HG03135 (cell line): ENCODE results near the gene KMT2A.
A peak's percentile ranks its signal among the peaks of the same experiment; 100 is the strongest.
"Not testable (repeated sequence)": the region's sequence is repeated elsewhere in the genome, so short reads cannot be mapped to it uniquely, and the experiment has no call there.

Experiments
- ATAC-seq: cut with Tn5 transposase; IDR thresholded peaks from one replicate; pipeline ENCODE4 v1.9.1; 2021; ENCODE audit warnings: mild to moderate bottlenecking, moderate library complexity; ENCODE audit not compliant: unreplicated experiment

The KMT2A gene

GRCh38 chr11:118531597-118532084, 95.3 kb downstream of the KMT2A start:
- ATAC-seq = no peak

GRCh38 chr11:118532091-118532490, 95.8 kb downstream of the KMT2A start:
- no peak for ATAC-seq

- no peak for ATAC-seq
These were observed 96.8 kb downstream of the KMT2A start for GRCh38 chr11:118532852-118533768.

GRCh38 chr11:118533769-118534729, 97.8 kb downstream of the KMT2A start:
- no peak for ATAC-seq

- no peak for ATAC-seq
These were observed 99.0 kb downstream of the KMT2A start for GRCh38 chr11:118535261-118535660.

- ATAC-seq = no peak
These were observed 100.4 kb downstream of the KMT2A start for GRCh38 chr11:118536726-118537125.

- ATAC-seq = no peak
These were observed 101.2 kb downstream of the KMT2A start for GRCh38 chr11:118537409-118537980.

- no peak for ATAC-seq
These were observed 107.8 kb downstream of the KMT2A start for GRCh38 chr11:118544010-118544646.

GRCh38 chr11:118544647-118545010, 108.3 kb downstream of the KMT2A start:
- ATAC-seq = no peak

- ATAC-seq = no peak
These were observed 109.2 kb downstream of the KMT2A start for GRCh38 chr11:118545533-118545932.

- ATAC-seq = no peak
These were observed 110.8 kb downstream of the KMT2A start for GRCh38 chr11:118547132-118547531.

GRCh38 chr11:118552341-118552740, 116.0 kb downstream of the KMT2A start:
- ATAC-seq = no peak

GRCh38 chr11:118560806-118561205, 124.5 kb downstream of the KMT2A start:
- ATAC-seq = no peak

GRCh38 chr11:118565051-118565450, 128.8 kb downstream of the KMT2A start:
- ATAC-seq = no peak

- no peak for ATAC-seq
These were observed 133.4 kb downstream of the KMT2A start for GRCh38 chr11:118569670-118570069.

GRCh38 chr11:118570787-118571186, 134.5 kb downstream of the KMT2A start:
- ATAC-seq = no peak

GRCh38 chr11:118571701-118572060, 135.4 kb downstream of the KMT2A start:
- ATAC-seq = not testable (repeated sequence)

- peak; percentile 62 for ATAC-seq
These were observed 136.0 kb downstream of the KMT2A start, which contains the start of gene ARCN1 for GRCh38 chr11:118572061-118572980. ARCN1 (plus strand) TSS chr11:118572409; CDS start chr11:118572548, 139 bp downstream.

- ATAC-seq = peak; percentile 24
These were observed 136.8 kb downstream of the KMT2A start for GRCh38 chr11:118572981-118573550.
